ENCODE data around the gene GOLGA6L7. TPM values are rescaled to one million over a fixed set of nuclear protein-coding genes. Genes with fewer than 3 reads are reported as not detected.
"Not testable (repeated sequence)": the region's sequence is repeated elsewhere in the genome, so short reads cannot be mapped to it uniquely, and the experiment has no call there.

Gene GOLGA6L7
- polyA plus RNA-seq (ENCODE audit: insufficient read length) = 1.1 TPM
- long read RNA-seq, donor 1 = 0 reads
- long read RNA-seq, donor 2 = 0 reads
- long read RNA-seq, donor 3 = 0 reads
- long read RNA-seq, donor 4 = 0 reads
- long read RNA-seq, donor 5 = 0 reads
- long read RNA-seq, donor 6 = 0 reads
- long read RNA-seq, donor 7 = 0 reads
- long read RNA-seq, donor 8 = 0 reads

GRCh38 chr15:28848521-28848920, at the start of gene GOLGA6L7:
Gene GOLGA6L7, minus strand, starts transcription at chr15:28848644. Its CDS starts 95 bp downstream, at chr15:28848549.
- not testable (repeated sequence) for DNase-seq

GRCh38 chr15:28897861-28898585, 49.6 kb upstream of the GOLGA6L7 start:
- DNase-seq = no peak

- no peak for DNase-seq
These were observed 48.5 kb upstream of the GOLGA6L7 start for GRCh38 chr15:28896951-28897350.

GRCh38 chr15:28895566-28895965, 47.1 kb upstream of the GOLGA6L7 start:
- DNase-seq = no peak

GRCh38 chr15:28895146-28895545, 46.7 kb upstream of the GOLGA6L7 start:
- DNase-seq = no peak

GRCh38 chr15:28894631-28895030, 46.2 kb upstream of the GOLGA6L7 start:
- no peak for DNase-seq

GRCh38 chr15:28892789-28893610, 44.6 kb upstream of the GOLGA6L7 start:
- DNase-seq = no peak

- DNase-seq = no peak
These were observed 43.1 kb upstream of the GOLGA6L7 start for GRCh38 chr15:28891588-28891987.

- no peak for DNase-seq
These were observed 42.5 kb upstream of the GOLGA6L7 start for GRCh38 chr15:28890711-28891495.

GRCh38 chr15:28890291-28890690, 41.8 kb upstream of the GOLGA6L7 start:
- not testable (repeated sequence) for DNase-seq

GRCh38 chr15:28889871-28890270, 41.4 kb upstream of the GOLGA6L7 start:
- not testable (repeated sequence) for DNase-seq

GRCh38 chr15:28889346-28889745, 40.9 kb upstream of the GOLGA6L7 start:
- no peak for DNase-seq

GRCh38 chr15:28888900-28889299, 40.5 kb upstream of the GOLGA6L7 start:
- no peak for DNase-seq

- DNase-seq = no peak
These were observed 40.0 kb upstream of the GOLGA6L7 start for GRCh38 chr15:28888302-28888894.

GRCh38 chr15:28887339-28888174, 39.1 kb upstream of the GOLGA6L7 start:
- no peak for DNase-seq

- DNase-seq = no peak
These were observed 38.2 kb upstream of the GOLGA6L7 start for GRCh38 chr15:28886431-28887338.

- no peak for DNase-seq
These were observed 37.4 kb upstream of the GOLGA6L7 start, which contains the start of gene APBA2 for GRCh38 chr15:28885630-28886430. Gene APBA2, plus strand, starts transcription at chr15:28885974. Its CDS starts 167,911 bp downstream, at chr15:29053885.

GRCh38 chr15:28885128-28885629, 36.7 kb upstream of the GOLGA6L7 start:
- no peak for DNase-seq

Data from left kidney (tissue), 8 donors.